Measurements from ENCODE around the gene ZMYND8.

The ZMYND8 gene

DNA sequence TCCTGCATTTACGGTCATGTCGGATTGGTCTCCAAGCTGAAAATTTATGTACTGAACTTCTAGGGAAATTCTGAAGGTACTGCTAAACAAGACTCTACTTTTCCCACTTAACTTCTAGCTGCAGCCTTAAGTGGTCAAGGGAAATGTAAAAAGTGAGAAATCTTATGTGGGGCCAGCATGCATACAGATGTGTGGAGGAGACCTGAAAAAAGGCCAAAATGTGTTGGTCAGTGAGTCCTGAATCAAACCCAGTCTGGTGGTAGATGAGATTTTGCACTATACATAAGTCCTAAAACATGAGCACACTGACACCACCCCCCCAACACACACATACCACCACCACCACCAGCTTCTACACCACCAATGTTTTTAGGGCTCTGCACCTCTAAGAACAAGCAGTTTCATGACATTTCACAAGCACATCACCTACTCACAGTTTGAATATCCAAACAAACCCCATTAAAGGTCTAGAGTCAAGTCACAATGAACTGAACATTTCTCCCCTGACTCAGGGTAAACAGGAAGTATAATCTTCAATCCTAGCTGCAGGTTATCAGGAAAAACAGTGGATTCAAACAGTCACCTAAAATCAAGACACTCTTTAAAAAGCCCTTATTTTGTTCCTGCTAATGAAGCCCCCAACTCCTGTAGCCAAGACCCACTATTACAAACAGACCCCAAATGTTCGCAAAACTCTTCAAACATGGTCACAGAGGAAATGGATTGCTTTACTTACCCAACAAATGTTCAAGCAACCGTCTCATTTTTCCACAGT lies 1.6 kb downstream of the ZMYND8 start:
- peak overlapping the region; percentile 73 for H3K4me3 ChIP-seq (replicated peaks; ENCODE audit: low read depth, low read length)
- H3K36me3 ChIP-seq (ENCODE audit: control insufficient read depth, insufficient read depth, low read length) = no peaks in the 10 kb centered on the region
- DNase-seq (ENCODE audit: extremely low read depth, insufficient read length) = no peak
- no peaks in the 10 kb centered on the region for H3K27me3 ChIP-seq (replicated peaks; ENCODE audit: control insufficient read depth, insufficient read depth, low read length)
- TF ChIP-seq, protein P1, sequence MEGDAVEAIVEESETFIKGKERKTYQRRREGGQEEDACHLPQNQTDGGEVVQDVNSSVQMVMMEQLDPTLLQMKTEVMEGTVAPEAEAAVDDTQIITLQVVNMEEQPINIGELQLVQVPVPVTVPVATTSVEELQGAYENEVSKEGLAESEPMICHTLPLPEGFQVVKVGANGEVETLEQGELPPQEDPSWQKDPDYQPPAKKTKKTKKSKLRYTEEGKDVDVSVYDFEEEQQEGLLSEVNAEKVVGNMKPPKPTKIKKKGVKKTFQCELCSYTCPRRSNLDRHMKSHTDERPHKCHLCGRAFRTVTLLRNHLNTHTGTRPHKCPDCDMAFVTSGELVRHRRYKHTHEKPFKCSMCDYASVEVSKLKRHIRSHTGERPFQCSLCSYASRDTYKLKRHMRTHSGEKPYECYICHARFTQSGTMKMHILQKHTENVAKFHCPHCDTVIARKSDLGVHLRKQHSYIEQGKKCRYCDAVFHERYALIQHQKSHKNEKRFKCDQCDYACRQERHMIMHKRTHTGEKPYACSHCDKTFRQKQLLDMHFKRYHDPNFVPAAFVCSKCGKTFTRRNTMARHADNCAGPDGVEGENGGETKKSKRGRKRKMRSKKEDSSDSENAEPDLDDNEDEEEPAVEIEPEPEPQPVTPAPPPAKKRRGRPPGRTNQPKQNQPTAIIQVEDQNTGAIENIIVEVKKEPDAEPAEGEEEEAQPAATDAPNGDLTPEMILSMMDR (IDR thresholded peaks at IDR 0.05; ENCODE audit: insufficient read depth, low read length, poor library complexity, severe bottlenecking) = no peak

DNA sequence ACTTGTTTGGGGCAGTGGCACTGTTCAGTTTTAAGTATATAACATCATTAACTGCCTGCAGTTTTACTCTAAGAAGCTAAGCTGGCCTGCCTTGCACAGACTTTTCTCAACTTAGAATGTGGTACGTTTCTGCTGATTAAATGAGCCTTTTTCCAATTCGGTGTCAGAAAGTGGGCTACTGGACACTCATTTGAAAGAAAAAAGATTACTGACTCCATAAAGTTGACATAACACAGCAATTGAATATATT lies 2.1 kb downstream of the ZMYND8 start:
- no peaks in the 10 kb centered on the region for H3K36me3 ChIP-seq (ENCODE audit: control insufficient read depth, insufficient read depth, low read length)
- H3K4me3 ChIP-seq (replicated peaks; ENCODE audit: low read depth, low read length) = peak overlapping the region; percentile 73
- H3K27me3 ChIP-seq (replicated peaks; ENCODE audit: control insufficient read depth, insufficient read depth, low read length) = no peaks in the 10 kb centered on the region
- no peak for DNase-seq (ENCODE audit: extremely low read depth, insufficient read length)
- TF ChIP-seq, protein P1 (IDR thresholded peaks at IDR 0.05; ENCODE audit: insufficient read depth, low read length, poor library complexity, severe bottlenecking) = no peak

DNA sequence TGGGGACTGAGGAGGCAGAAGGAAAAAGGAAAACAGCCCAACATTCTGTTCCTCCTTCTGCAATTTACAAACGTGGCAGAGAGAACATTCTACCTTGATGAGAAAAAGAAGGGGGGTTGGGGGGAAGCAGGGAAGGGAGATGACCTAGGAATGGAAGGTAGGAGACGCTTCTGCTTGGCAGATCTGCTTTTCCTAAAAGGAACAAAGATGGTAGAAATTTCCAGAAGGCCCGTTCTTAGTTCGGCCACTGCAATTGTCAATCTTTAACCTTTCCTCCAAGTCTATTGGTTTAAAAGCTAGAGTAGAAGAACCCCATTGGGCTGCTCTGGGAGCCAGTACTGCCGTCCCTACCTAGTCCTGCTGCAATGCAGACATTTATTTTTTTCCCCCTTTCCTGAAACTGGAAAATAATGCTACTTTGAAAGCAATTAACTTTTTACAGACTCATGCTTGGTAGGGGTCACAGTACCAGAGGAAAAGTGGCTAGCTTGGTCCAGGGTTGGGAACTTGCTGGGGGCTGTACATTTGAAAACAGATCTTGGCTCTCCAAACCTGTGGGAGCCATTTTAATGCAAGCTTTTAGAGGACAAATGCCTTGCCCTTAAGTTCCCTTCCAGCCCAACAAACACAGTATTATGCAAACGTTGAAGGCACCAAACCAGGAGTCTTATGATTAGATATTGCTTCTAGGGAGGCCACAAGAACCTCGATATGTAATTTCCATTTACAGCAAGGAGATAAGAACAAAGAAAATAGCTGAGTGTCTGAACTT lies 2.6 kb downstream of the ZMYND8 start:
- no peak for DNase-seq (ENCODE audit: extremely low read depth, insufficient read length)
- Histone ChIP-seq H3K36me3 (ENCODE audit: control insufficient read depth, insufficient read depth, low read length) (no peaks in the 10 kb centered on the region), H3K4me3 (replicated peaks; ENCODE audit: low read depth, low read length) (peak overlapping the region; percentile 73), H3K27me3 (replicated peaks; ENCODE audit: control insufficient read depth, insufficient read depth, low read length) (no peaks in the 10 kb centered on the region)
- TF ChIP-seq, protein P1 (IDR thresholded peaks at IDR 0.05; ENCODE audit: insufficient read depth, low read length, poor library complexity, severe bottlenecking) = no peak

DNA sequence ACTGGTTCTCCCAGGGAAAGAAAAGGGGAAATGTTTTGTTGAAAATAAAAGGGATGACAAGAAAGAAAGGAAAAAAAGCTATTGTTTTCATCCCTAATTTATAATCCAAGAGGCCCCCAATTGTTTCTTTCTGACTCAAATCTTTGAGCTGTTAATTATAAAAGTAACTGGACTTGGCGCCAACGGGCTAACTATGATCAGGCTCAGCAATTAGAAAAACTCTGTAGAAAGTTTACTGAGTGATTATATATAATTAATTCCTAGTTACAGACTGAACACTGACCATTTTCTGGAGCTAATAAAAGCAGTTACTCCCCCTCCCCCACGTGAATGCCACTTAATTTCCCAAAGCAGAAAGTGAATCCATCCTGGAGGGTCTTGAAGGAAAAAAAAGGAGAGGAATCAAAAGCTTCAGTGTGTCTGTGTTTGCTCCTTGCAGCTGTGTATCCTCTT lies 3.2 kb downstream of the ZMYND8 start:
- Histone ChIP-seq H3K36me3 (ENCODE audit: control insufficient read depth, insufficient read depth, low read length) (peaks cover 2% of the 10 kb centered on the region; the same call in 1 of the 2 replicates), H3K27me3 (replicated peaks; ENCODE audit: control insufficient read depth, insufficient read depth, low read length) (no peaks in the 10 kb centered on the region), H3K4me3 (replicated peaks; ENCODE audit: low read depth, low read length) (peak overlapping the region; percentile 73)
- DNase-seq (ENCODE audit: extremely low read depth, insufficient read length) = no peak
- TF ChIP-seq, protein P1 (IDR thresholded peaks at IDR 0.05; ENCODE audit: insufficient read depth, low read length, poor library complexity, severe bottlenecking) = no peak

DNA sequence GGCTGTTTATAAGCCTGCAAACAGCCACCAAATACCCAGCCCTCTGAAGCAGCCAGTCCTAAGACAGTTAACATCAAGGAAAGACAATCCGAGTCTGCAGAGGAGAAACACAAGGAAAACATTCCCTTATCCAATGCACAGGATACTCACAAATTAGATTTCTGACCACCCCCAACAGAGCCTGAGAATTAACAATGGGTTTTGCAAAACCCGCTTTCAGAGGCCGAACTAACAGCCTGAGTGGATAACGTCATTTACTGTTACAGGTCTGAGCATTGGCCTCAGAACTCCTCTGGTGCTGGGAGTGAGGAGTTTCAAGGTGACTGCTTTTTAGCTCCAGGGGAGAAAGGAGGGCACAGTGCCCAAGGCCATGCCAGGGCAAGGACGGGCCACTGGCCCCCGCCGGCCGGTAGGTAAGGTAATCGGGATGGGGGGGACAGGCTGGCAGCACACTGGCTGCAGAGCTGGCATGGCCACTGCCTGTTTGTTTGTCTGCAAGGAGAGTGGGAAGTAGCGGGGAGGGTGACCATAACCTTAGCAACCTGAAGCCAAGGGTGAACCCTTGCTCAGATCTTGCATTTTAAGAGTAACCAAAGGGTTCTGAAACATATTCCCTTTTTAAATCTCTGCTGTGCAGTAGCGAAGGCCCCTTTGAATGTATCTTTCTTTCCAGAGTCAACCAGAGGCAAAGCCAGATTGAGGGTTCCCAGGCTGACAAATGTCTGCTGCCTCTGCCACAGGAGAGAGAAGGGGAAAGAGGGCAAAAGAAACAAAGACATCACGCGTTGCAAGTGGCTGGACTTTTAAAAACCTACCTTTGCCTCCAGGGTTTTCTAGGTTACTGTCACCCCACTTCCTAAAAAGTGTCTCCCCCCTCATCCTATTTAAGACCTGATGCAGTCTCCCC lies 3.9 kb downstream of the ZMYND8 start:
- Histone ChIP-seq H3K4me3 (replicated peaks; ENCODE audit: low read depth, low read length) (peak overlapping the region; percentile 73), H3K27me3 (replicated peaks; ENCODE audit: control insufficient read depth, insufficient read depth, low read length) (no peaks in the 10 kb centered on the region), H3K36me3 (ENCODE audit: control insufficient read depth, insufficient read depth, low read length) (peaks cover 2% of the 10 kb centered on the region; the same call in 1 of the 2 replicates)
- TF ChIP-seq, protein P1 (IDR thresholded peaks at IDR 0.05; ENCODE audit: insufficient read depth, low read length, poor library complexity, severe bottlenecking) = no peak
- DNase-seq (ENCODE audit: extremely low read depth, insufficient read length) = peak; percentile 40
